Measurements from ENCODE around the gene GLRA3.
"Not testable (repeated sequence)": the region's sequence is repeated elsewhere in the genome, so short reads cannot be mapped to it uniquely, and the experiment has no call there.

GLRA3 gene

GRCh38 chr4:174702979-174703478, 126.0 kb downstream of the GLRA3 start:
- H3K4me3 ChIP-seq (replicated peaks; ENCODE audit: low read depth, low read length), result no peak overlapping the region
- no peaks in the 10 kb centered on the region for H3K27me3 ChIP-seq (replicated peaks; ENCODE audit: control insufficient read depth, insufficient read depth, low read length)
- DNase-seq (ENCODE audit: extremely low read depth, insufficient read length), result no peak
- no peak for TF ChIP-seq CTCF (IDR thresholded peaks at IDR 0.05; ENCODE audit: insufficient read depth, low read length, poor library complexity, severe bottlenecking)
- H3K36me3 ChIP-seq (ENCODE audit: control insufficient read depth, insufficient read depth, low read length), result no peaks in the 10 kb centered on the region

- no peak for TF ChIP-seq CTCF (IDR thresholded peaks at IDR 0.05; ENCODE audit: insufficient read depth, low read length, poor library complexity, severe bottlenecking)
- Histone ChIP-seq H3K27me3 (replicated peaks; ENCODE audit: control insufficient read depth, insufficient read depth, low read length) (no peaks in the 10 kb centered on the region), H3K4me3 (replicated peaks; ENCODE audit: low read depth, low read length) (no peak overlapping the region), H3K36me3 (ENCODE audit: control insufficient read depth, insufficient read depth, low read length) (no peaks in the 10 kb centered on the region)
- DNase-seq (ENCODE audit: extremely low read depth, insufficient read length), result no peak
Observed at GRCh38 chr4:174699654-174700053, 129.4 kb downstream of the GLRA3 start.

- no peak for TF ChIP-seq CTCF (IDR thresholded peaks at IDR 0.05; ENCODE audit: insufficient read depth, low read length, poor library complexity, severe bottlenecking)
- no peak for DNase-seq (ENCODE audit: extremely low read depth, insufficient read length)
- Histone ChIP-seq H3K36me3 (ENCODE audit: control insufficient read depth, insufficient read depth, low read length) (no peaks in the 10 kb centered on the region), H3K4me3 (replicated peaks; ENCODE audit: low read depth, low read length) (no peak overlapping the region), H3K27me3 (replicated peaks; ENCODE audit: control insufficient read depth, insufficient read depth, low read length) (no peaks in the 10 kb centered on the region)
Observed at GRCh38 chr4:174697896-174698295, 131.2 kb downstream of the GLRA3 start.

GRCh38 chr4:174697202-174697601, 131.8 kb downstream of the GLRA3 start:
- no peak overlapping the region for H3K4me3 ChIP-seq (replicated peaks; ENCODE audit: low read depth, low read length)
- DNase-seq (ENCODE audit: extremely low read depth, insufficient read length), result no peak
- no peaks in the 10 kb centered on the region for H3K27me3 ChIP-seq (replicated peaks; ENCODE audit: control insufficient read depth, insufficient read depth, low read length)
- H3K36me3 ChIP-seq (ENCODE audit: control insufficient read depth, insufficient read depth, low read length), result no peaks in the 10 kb centered on the region
- TF ChIP-seq CTCF (IDR thresholded peaks at IDR 0.05; ENCODE audit: insufficient read depth, low read length, poor library complexity, severe bottlenecking), result no peak

GRCh38 chr4:174696657-174697056, 132.4 kb downstream of the GLRA3 start:
- TF ChIP-seq CTCF (IDR thresholded peaks at IDR 0.05; ENCODE audit: insufficient read depth, low read length, poor library complexity, severe bottlenecking), result no peak
- Histone ChIP-seq H3K4me3 (replicated peaks; ENCODE audit: low read depth, low read length) (no peak overlapping the region), H3K36me3 (ENCODE audit: control insufficient read depth, insufficient read depth, low read length) (no peaks in the 10 kb centered on the region), H3K27me3 (replicated peaks; ENCODE audit: control insufficient read depth, insufficient read depth, low read length) (no peaks in the 10 kb centered on the region)
- no peak for DNase-seq (ENCODE audit: extremely low read depth, insufficient read length)

GRCh38 chr4:174691876-174692275, 137.2 kb downstream of the GLRA3 start:
- not testable (repeated sequence) for DNase-seq (ENCODE audit: extremely low read depth, insufficient read length); H3K27me3 ChIP-seq (replicated peaks; ENCODE audit: control insufficient read depth, insufficient read depth, low read length); H3K4me3 ChIP-seq (replicated peaks; ENCODE audit: low read depth, low read length); H3K36me3 ChIP-seq (ENCODE audit: control insufficient read depth, insufficient read depth, low read length)

Data from GM06990 (cell line).